Fibroblast of the aortic adventitia (primary cell): ENCODE results near the gene BAG2. TPM values are rescaled to one million over a fixed set of nuclear protein-coding genes. Genes with fewer than 3 reads are reported as not detected.

Experiments used
- DNase-seq: peaks from one replicate; pipeline ENCODE4 v3.0.0-alpha.2; 2010; ENCODE audit warnings: low read depth
- H3K4me3 ChIP-seq: 2 replicates; pipeline ENCODE4 v1.5.1; 2011; ENCODE audit warnings: low read depth, mild to moderate bottlenecking, control low read depth, low read length, moderate library complexity
- total RNA-seq: library from RNA; depleted of rRNA; stranded (reverse); fragments of >200 nt; gene quantifications from 2 replicates; pipeline ENCODE4 v1.2.3, GENCODE V29; 2012; ENCODE audit warnings: low replicate concordance
- TF ChIP-seq, protein P1 (sequence below): IDR thresholded peaks from 2 replicates; pipeline ENCODE4 v1.5.1; 2011; ENCODE audit warnings: mild to moderate bottlenecking, low read length, control low read depth, inconsistent platforms; ENCODE audit not compliant: insufficient read depth

The BAG2 gene
- total RNA-seq, 1 donor = 24.1 TPM

DNA sequence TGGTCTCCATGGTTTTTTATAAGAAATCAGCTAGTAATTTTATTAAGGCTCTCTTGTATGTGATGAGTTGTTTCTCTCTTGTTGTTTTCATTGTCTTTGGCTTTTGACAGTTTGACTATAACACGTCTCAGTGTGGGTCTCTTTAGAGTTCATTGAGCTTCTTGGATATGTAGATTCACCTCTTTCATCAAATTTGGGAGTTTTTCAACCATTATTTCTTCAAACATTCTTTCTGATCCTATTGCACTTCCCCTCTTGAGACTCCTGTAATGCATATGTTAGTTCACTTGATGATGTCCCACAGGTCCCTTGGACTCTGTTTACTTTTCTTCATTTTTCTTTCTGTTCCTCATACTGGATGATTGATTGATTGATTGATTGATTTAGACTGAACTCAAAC is 7.0 kb upstream of the BAG2 start:
- H3K4me3 ChIP-seq = no peak overlapping the region
- TF ChIP-seq, protein P1, sequence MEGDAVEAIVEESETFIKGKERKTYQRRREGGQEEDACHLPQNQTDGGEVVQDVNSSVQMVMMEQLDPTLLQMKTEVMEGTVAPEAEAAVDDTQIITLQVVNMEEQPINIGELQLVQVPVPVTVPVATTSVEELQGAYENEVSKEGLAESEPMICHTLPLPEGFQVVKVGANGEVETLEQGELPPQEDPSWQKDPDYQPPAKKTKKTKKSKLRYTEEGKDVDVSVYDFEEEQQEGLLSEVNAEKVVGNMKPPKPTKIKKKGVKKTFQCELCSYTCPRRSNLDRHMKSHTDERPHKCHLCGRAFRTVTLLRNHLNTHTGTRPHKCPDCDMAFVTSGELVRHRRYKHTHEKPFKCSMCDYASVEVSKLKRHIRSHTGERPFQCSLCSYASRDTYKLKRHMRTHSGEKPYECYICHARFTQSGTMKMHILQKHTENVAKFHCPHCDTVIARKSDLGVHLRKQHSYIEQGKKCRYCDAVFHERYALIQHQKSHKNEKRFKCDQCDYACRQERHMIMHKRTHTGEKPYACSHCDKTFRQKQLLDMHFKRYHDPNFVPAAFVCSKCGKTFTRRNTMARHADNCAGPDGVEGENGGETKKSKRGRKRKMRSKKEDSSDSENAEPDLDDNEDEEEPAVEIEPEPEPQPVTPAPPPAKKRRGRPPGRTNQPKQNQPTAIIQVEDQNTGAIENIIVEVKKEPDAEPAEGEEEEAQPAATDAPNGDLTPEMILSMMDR = no peak
- no peak for DNase-seq

DNA sequence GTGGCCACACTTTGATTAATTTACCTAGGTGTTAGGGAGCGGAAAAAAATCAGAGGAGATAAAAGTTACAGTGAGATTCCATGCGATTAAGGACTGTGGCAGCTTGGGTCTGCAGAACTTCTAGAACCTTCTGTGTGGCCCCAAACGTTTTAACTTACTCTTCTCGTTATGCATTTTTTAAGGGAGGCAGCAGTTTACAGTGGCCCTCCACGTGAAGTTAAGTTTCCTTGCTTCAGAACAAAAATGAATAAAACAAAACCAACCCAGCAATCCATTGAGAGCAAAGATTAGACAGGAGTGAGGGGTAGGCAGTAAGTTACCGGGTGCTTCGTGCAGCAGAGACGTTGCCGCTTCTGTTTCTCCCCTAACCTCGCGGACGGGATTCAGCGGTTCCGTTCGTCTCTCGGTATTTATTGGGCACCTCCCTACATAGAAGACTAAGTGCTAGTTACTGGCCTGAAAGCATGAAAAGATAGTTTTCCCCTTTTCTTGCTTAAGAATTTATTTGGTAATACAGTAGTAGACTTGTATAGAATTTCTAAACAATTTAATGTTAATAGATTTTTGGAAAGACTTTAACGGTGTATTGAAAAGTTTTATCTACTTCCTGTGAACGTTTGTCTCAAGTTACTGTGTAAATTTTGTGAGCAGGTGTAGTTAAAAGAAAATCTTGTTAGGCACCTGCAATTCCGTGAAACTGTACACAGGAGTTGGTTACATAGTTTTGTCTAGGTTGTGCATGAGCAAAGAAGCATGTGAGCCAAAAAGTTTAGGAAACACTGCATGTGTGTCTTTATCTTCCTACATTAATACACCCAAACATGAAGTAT is 1.1 kb downstream of the BAG2 start:
- H3K4me3 ChIP-seq = peak overlapping the region; percentile 72
- DNase-seq = peak; percentile 49
- TF ChIP-seq, protein P1 = no peak

- TF ChIP-seq, protein P1 = no peak
- H3K4me3 ChIP-seq = peak overlapping the region; percentile 72
- DNase-seq = peak; percentile 87
These were observed 1.9 kb downstream of the BAG2 start for GRCh38 chr6:57173886-57174510.

DNA sequence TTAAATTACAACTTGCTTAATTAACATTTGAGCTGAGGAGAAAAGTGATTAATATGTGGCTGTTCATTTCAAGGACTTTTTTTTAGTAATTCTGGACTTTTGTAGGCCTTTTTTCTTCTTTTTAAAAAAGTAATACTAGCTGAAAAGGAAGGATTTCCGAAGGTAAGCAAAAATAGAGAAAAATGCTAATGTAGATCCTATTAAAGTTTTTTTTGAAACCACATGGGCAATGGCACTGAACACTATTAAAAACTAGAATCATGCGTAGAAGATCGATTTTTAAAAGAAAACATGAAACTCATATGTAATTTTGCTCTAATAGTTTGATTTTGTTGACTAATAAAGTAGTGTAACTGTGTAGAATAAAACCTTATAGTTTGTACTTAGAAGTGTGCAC is 2.4 kb downstream of the BAG2 start:
- TF ChIP-seq, protein P1 = no peak
- H3K4me3 ChIP-seq = peak overlapping the region; percentile 72
- DNase-seq = peak; percentile 11

DNA sequence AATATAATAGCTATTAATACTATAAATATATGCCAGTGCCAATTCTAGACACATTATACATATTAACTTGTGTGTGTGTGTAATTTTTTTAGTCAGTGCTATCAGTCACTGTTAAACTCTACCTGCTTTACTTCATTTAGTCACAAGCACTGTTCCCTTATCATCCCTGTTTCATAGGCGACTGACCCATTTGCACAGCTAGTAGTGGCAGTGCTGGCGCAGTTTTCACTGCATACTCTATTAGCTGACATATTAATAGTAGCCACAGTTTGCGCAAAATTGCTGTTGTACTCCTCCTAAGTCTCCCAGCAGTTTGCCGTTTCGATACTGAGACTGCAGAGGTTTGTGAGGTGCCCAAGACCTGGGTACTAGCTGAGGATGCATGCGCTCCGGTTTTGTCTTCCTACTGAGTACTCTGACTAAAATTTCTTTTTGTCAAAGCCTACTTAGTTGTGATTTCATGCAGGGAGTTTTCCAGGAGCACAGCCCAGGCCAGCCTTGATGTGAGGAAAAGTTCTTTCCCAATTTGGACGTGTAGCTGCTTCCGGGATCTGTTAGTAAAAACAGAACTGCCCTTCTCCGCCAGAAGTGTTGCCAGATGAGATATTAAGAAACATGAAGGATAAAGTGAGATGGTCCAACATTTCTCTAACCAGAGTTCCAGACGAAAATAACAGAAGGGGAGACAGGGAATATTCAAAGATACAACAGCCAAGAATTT is 5.6 kb downstream of the BAG2 start:
- TF ChIP-seq, protein P1 = no peak
- H3K4me3 ChIP-seq = peak overlapping the region; percentile 51
- DNase-seq = peak; percentile 84

DNA sequence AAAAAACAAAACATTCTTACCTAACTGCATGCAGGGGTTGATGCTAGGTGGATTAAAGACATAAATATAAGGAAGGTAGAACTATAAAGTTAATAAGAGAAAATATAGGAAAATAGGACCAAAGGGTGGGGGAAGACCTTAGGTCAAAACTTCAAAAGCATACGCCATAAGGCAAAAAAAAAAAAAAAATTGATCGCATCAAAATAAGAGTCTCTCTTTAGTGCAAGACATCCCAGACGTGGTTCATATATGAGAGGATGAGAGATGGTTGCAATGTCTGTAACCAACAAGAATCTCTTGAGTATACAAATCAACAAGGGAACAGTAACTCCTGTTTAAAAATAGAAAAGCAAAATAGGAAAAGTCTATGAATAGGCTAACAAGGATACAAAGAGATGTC is 8.5 kb downstream of the BAG2 start:
- TF ChIP-seq, protein P1 = no peak
- no peak overlapping the region for H3K4me3 ChIP-seq
- DNase-seq = no peak
